Naive thymus-derived CD4-positive, alpha-beta T cell (primary cell): ENCODE results near the gene GRIA4. TPM values are rescaled to one million over a fixed set of nuclear protein-coding genes. Genes with fewer than 3 reads are reported as not detected.
"Not testable (repeated sequence)": the region's sequence is repeated elsewhere in the genome, so short reads cannot be mapped to it uniquely, and the experiment has no call there.

ENCODE experiments used
- ATAC-seq: fragments of 150-1000 bp; cut with Tn5 transposase; 2 replicates; pipeline ENCODE4 v1.10.0; 2021; ENCODE audit warnings: mild to moderate bottlenecking, moderate library complexity
- CTCF ChIA-PET: fragments of 350-600 bp; sonication (Branson Sonifier 250); formaldehyde crosslinking; loops from one replicate; lab custom pipeline; 2021; ENCODE audit warnings: antibody characterized with exemption; lab: Charles Lee
- POLR2A ChIA-PET: fragments of 350-600 bp; sonication (Branson Sonifier 250); formaldehyde crosslinking; loops from one replicate; lab custom pipeline; 2021; ENCODE audit warnings: antibody characterized with exemption, inconsistent platforms; lab: Charles Lee
- DNase-seq, 9 donors: peaks; one replicate each; pipeline versions ENCODE4 v3.0.0 to v3.0.0-alpha.2; 2020 to 2022; ENCODE audit warnings: mixed read lengths in 1 of 9
- H3K27ac ChIP-seq: one replicate; pipeline ENCODE4 v1.7.0; 2013; ENCODE audit warnings: mild to moderate bottlenecking, low read depth, low read length, moderate library complexity
- H3K27me3 ChIP-seq, 2 donors: one replicate each; pipeline ENCODE4 v1.7.0; 2013; ENCODE audit warnings: low read length in 2 of 2, mild to moderate bottlenecking in 2 of 2, moderate library complexity in 2 of 2; ENCODE audit not compliant: control insufficient read depth in 2 of 2, insufficient read depth in 2 of 2
- H3K36me3 ChIP-seq, 3 experiments: 1 replicate in 2 of 3; 2 replicates in 1 of 3; pipeline ENCODE4 v1.7.0; 2013; ENCODE audit warnings: low read length in 3 of 3, mild to moderate bottlenecking in 3 of 3, moderate library complexity in 1 of 3; ENCODE audit not compliant: insufficient read depth in 3 of 3, control insufficient read depth in 2 of 3
- H3K4me1 ChIP-seq, 2 donors: one replicate each; pipeline ENCODE4 v1.7.0; 2013; ENCODE audit warnings: low read length in 2 of 2, mild to moderate bottlenecking in 2 of 2, moderate library complexity in 1 of 2; ENCODE audit not compliant: control insufficient read depth in 2 of 2, insufficient read depth in 2 of 2
- H3K4me3 ChIP-seq: 2 replicates; pipeline ENCODE4 v1.7.0; 2013; ENCODE audit warnings: mild to moderate bottlenecking, low read length
- H3K9me3 ChIP-seq, 3 experiments: 1 replicate in 2 of 3; 2 replicates in 1 of 3; pipeline ENCODE4 v1.7.0; 2013; ENCODE audit warnings: low read length in 3 of 3; ENCODE audit not compliant: control insufficient read depth in 2 of 3
- H3K27ac Mint-ChIP-seq, 9 donors: one replicate each; pipeline ENCODE4 v1.8.0; 2020 to 2022; ENCODE audit warnings: mixed read lengths in 9 of 9, mild to moderate bottlenecking in 8 of 9, moderate library complexity in 5 of 9, inconsistent platforms in 2 of 9
- H3K27me3 Mint-ChIP-seq, 5 donors: one replicate each; pipeline ENCODE4 v1.8.0; 2021 to 2022; ENCODE audit warnings: mixed read lengths in 5 of 5, mild to moderate bottlenecking in 1 of 5
- H3K36me3 Mint-ChIP-seq, 5 donors: one replicate each; pipeline ENCODE4 v1.8.0; 2020 to 2022; ENCODE audit warnings: mixed read lengths in 5 of 5, mild to moderate bottlenecking in 3 of 5, inconsistent platforms in 1 of 5
- H3K4me1 Mint-ChIP-seq, 7 donors: one replicate each; pipeline ENCODE4 v1.8.0; 2020 to 2022; ENCODE audit warnings: mixed read lengths in 7 of 7, mild to moderate bottlenecking in 3 of 7, inconsistent platforms in 1 of 7
- H3K4me3 Mint-ChIP-seq, 10 donors: one replicate each; pipeline ENCODE4 v1.8.0; 2020 to 2022; ENCODE audit warnings: mild to moderate bottlenecking in 10 of 10, mixed read lengths in 10 of 10, moderate library complexity in 6 of 10, inconsistent platforms in 2 of 10
- H3K9me3 Mint-ChIP-seq, 11 donors: one replicate each; pipeline ENCODE4 v1.8.0; 2020 to 2022; ENCODE audit warnings: mixed read lengths in 11 of 11, mild to moderate bottlenecking in 4 of 11, inconsistent platforms in 1 of 11, moderate library complexity in 1 of 11
- intact Hi-C, 2 donors: fragments of 100-400 bp; cut with micrococcal nuclease; formaldehyde crosslinking; loops; one replicate each; pipeline ENCODE4 v1.15.1; 2023
- polyA plus RNA-seq, 2 donors: library from polyadenylated mRNA; unstranded; fragments of 300-500 nt; fragmentation: Illumina TruSeq; gene quantifications; one replicate each; pipeline ENCODE4 v1.2.3, GENCODE V29; 2021
- total RNA-seq, 6 experiments: library from RNA in 5 of 6; stranded (reverse) in 5 of 6; gene quantifications; 1 replicate in 5 of 6; 2 replicates in 1 of 6; pipeline ENCODE4 v1.2.3 and lab custom pipeline; 2021 to 2026

GRIA4 gene
- total and polyA plus RNA-seq, 7 experiments from 2014 or later, result not detected

DNA sequence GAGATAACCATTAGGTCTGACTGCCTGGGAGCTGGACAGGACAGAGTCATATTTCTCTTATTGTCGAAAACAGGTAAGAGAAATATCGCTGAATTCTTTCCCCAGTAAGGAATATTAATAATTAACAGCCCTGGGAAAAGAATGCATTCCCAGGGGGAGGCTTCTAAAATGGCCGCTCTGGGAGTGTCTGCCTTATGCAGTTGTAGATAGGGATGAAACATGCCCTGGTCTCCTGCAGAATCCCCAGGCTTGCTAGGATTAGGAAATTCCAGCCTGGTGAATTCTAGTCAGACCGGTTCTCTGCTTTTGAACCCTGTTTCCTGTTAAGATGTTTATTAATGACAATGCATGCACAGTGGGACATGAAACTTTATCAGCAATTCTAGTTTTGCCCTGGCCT, 393.2 kb downstream of the GRIA4 start:
- peaks cover 0 to 18% (median 3%) of the 10 kb centered on the region in 3 experiments for H3K36me3 ChIP-seq
- H3K4me1 ChIP-seq, H3K4me3 Mint-ChIP-seq, POLR2A ChIA-PET, DNase-seq, intact Hi-C loops, H3K9me3 ChIP-seq, ATAC-seq, H3K4me3 ChIP-seq, H3K27me3 Mint-ChIP-seq, H3K27ac Mint-ChIP-seq, H3K27ac ChIP-seq, CTCF ChIA-PET, H3K27me3 ChIP-seq: not testable (repeated sequence)
- Mint-ChIP-seq H3K4me1 (peaks cover 3 to 34% (median 17%) of the 10 kb centered on the region in 7 donors), H3K36me3 (peaks cover 15 to 89% (median 83%) of the 10 kb centered on the region in 5 donors), H3K9me3 (peaks cover 5 to 50% (median 31%) of the 10 kb centered on the region in 11 donors)

DNA sequence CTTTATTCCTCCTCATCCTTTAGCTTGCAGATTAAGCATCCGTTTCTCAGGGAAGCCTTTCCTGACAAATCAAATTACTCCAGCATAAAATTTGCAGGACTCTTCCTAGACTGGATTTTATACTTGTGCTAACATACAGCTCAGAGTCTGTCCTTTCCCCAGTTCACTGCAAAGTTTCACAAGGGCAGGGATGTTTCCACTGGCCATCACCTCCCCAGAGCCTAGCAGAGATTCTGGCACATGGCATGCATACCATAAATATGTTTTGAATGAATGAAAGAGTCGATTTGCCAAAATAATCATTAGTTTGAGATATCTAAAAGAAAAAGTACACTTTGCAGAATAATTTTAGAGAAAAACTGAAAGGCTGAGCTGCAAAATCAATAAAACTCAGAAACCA, 401.6 kb downstream of the GRIA4 start:
- H3K9me3 Mint-ChIP-seq, result peaks cover 0 to 14% (median 4%) of the 10 kb centered on the region in 11 donors

DNA sequence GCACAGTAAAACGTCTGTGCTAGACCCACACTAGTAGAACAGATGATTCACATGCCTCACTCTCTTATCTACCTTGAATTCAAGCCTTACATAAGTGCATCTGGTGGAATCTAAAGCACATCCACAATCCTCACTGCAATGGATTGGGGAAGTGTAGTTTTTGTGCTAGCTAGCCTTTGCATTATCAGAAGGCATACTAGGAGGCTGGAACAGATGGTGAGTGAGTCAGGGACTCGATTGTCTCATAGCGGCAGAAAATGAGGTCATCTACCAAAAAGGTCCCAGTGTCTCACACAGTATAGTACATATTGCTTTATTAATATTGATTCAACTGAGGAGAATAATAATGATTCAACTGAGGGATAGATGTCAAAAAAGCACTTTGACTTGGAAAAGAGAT, 402.9 kb downstream of the GRIA4 start:
- ChIA-PET POLR2A (no interaction called here), CTCF (no interaction called here)
- H3K4me3 Mint-ChIP-seq, result no peak overlapping the region
- H3K36me3 Mint-ChIP-seq, result peaks cover 21 to 65% (median 41%) of the 10 kb centered on the region in 5 donors
- Histone ChIP-seq H3K27me3 (no peaks in the 10 kb centered on the region), H3K36me3 (peaks cover 3 to 28% (median 18%) of the 10 kb centered on the region in 3 experiments), H3K27ac (no peak overlapping the region), H3K4me3 (no peak overlapping the region), H3K9me3 (peaks cover 0 to 3% (median 0%) of the 10 kb centered on the region in 3 experiments), H3K4me1 (peaks cover 0 to 10% of the 10 kb centered on the region in 2 donors)
- intact Hi-C loops, result no loop called here
- no peak for DNase-seq
- H3K27ac Mint-ChIP-seq, result no peak overlapping the region
- peaks cover 0 to 9% (median 0%) of the 10 kb centered on the region in 11 donors for H3K9me3 Mint-ChIP-seq
- H3K4me1 Mint-ChIP-seq, result peaks cover 20 to 83% (median 67%) of the 10 kb centered on the region in 7 donors
- no peaks in the 10 kb centered on the region for H3K27me3 Mint-ChIP-seq
- no peak for ATAC-seq

More for the DNA sequence above, 401.6 kb downstream of the GRIA4 start:
- Histone ChIP-seq H3K4me1 (peaks cover 0 to 10% of the 10 kb centered on the region in 2 donors), H3K27ac (no peak overlapping the region), H3K36me3 (peaks cover 3 to 34% (median 18%) of the 10 kb centered on the region in 3 experiments), H3K9me3 (peaks cover 0 to 3% (median 0%) of the 10 kb centered on the region in 3 experiments), H3K27me3 (no peaks in the 10 kb centered on the region), H3K4me3 (no peak overlapping the region)
- DNase-seq, result no peak
- intact Hi-C loops, result no loop called here
- ChIA-PET CTCF (no interaction called here), POLR2A (no interaction called here)
- H3K4me3 Mint-ChIP-seq, result peak overlapping the region in 1 of 10 donors; percentile 4
- H3K27ac Mint-ChIP-seq, result no peak overlapping the region
- peaks cover 14 to 70% (median 60%) of the 10 kb centered on the region in 7 donors for H3K4me1 Mint-ChIP-seq
- ATAC-seq, result no peak
- no peaks in the 10 kb centered on the region for H3K27me3 Mint-ChIP-seq
- H3K36me3 Mint-ChIP-seq, result peaks cover 20 to 77% (median 54%) of the 10 kb centered on the region in 5 donors

DNA sequence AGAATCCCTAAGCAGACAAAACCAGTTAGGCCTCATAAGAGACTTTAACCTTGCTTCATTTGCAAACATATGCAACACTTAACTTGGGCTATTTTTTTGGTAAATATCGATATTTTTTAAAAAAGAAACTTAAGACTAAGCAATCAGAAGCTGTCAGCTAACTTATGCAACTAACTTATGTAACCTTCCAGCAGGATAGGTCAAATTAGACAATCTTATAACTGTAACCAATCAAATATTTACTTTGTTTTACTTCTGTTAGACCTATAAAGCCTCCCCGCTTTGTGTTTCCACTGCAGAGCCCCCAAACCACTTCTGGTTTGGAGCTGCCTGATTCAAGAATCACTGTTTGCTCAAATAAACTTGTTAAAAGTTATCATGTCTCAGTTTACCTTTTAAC, 404.2 kb downstream of the GRIA4 start:
- POLR2A ChIA-PET, result no interaction called here
- no peak overlapping the region for H3K27ac ChIP-seq
- H3K4me3 ChIP-seq, result no peak overlapping the region
- H3K27me3 ChIP-seq, result no peaks in the 10 kb centered on the region
- H3K36me3 Mint-ChIP-seq, result peaks cover 21 to 57% (median 34%) of the 10 kb centered on the region in 5 donors
- intact Hi-C loops, result no loop called here
- peaks cover 0 to 10% of the 10 kb centered on the region in 2 donors for H3K4me1 ChIP-seq
- H3K9me3 ChIP-seq, result peaks cover 0 to 3% (median 0%) of the 10 kb centered on the region in 3 experiments
- H3K4me3 Mint-ChIP-seq, result no peak overlapping the region
- H3K36me3 ChIP-seq, result peaks cover 3 to 17% (median 10%) of the 10 kb centered on the region in 3 experiments
- H3K9me3 Mint-ChIP-seq, result peaks cover 0 to 9% (median 0%) of the 10 kb centered on the region in 11 donors
- no peak overlapping the region for H3K27ac Mint-ChIP-seq
- no peak for DNase-seq
- H3K27me3 Mint-ChIP-seq, result no peaks in the 10 kb centered on the region
- ATAC-seq, result no peak
- CTCF ChIA-PET, result no interaction called here
- peaks cover 26 to 89% (median 73%) of the 10 kb centered on the region in 7 donors for H3K4me1 Mint-ChIP-seq

DNA sequence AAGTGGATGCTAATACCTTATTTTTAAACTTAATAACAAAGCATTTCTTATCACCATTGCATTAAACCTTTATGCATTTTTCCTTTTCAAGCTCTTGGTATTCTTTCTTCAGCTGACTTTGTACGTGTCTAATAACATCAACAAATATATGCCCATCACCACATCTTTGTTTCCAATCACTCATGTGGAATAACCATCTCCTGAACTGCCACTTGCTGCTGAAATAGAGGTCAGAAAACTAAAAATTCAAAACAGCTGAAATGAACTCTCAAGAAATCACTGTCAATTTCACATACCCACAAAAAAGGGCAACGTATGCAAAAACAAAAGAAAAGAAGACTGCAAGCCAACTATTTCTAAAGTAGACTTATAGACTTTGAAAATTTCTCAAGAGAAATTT, 404.7 kb downstream of the GRIA4 start:
- DNase-seq, result no peak
- POLR2A ChIA-PET, result interaction anchor here (1.4 kb wide), 1 partner anchor 62 kb away, joined by 4 read pairs; the partner anchor contains the start of genes AASDHPPT and KBTBD3
- H3K9me3 ChIP-seq, result no peaks in the 10 kb centered on the region
- Mint-ChIP-seq H3K4me3 (no peak overlapping the region), H3K27ac (no peak overlapping the region), H3K36me3 (peaks cover 17 to 54% (median 32%) of the 10 kb centered on the region in 5 donors), H3K4me1 (peaks cover 29 to 89% (median 73%) of the 10 kb centered on the region in 7 donors), H3K27me3 (no peaks in the 10 kb centered on the region), H3K9me3 (peaks cover 0 to 7% (median 0%) of the 10 kb centered on the region in 11 donors)
- ATAC-seq, result no peak
- H3K4me3 ChIP-seq, result no peak overlapping the region
- no peak overlapping the region for H3K27ac ChIP-seq
- intact Hi-C loops, result no loop called here
- peaks cover 0 to 11% of the 10 kb centered on the region in 2 donors for H3K4me1 ChIP-seq
- peaks cover 3 to 11% (median 5%) of the 10 kb centered on the region in 3 experiments for H3K36me3 ChIP-seq
- CTCF ChIA-PET, result no interaction called here
- no peaks in the 10 kb centered on the region for H3K27me3 ChIP-seq

DNA sequence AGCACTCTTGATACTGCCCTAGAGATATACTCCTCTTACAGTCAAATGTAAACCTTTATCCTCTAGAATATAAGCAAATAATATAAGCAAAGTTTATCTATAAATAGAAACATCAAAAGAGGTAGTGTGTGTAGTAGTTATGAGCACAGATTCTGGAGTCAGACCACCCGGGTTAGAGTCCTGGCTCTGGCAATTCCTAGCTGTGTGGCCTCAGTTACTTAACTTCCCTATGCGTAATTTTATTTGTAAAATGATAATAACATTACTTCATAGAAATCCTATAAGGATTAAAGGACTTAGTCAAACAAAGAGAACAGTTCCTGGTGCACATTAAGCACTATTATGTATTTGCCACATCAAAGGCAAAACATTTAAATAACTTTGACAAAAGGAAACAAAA, 405.2 kb downstream of the GRIA4 start:
- H3K36me3 ChIP-seq, result peaks cover under 1 to 8% (median 3%) of the 10 kb centered on the region in 3 experiments
- intact Hi-C loops, result no loop called here
- peaks cover 0 to 14% of the 10 kb centered on the region in 2 donors for H3K4me1 ChIP-seq
- Mint-ChIP-seq H3K27ac (no peak overlapping the region), H3K9me3 (peaks cover 0 to 4% (median 0%) of the 10 kb centered on the region in 11 donors), H3K27me3 (no peaks in the 10 kb centered on the region), H3K4me1 (peaks cover 32 to 89% (median 73%) of the 10 kb centered on the region in 7 donors), H3K36me3 (peaks cover 13 to 54% (median 29%) of the 10 kb centered on the region in 5 donors), H3K4me3 (no peak overlapping the region)
- CTCF ChIA-PET, result no interaction called here
- H3K27ac ChIP-seq, result no peak overlapping the region
- no peaks in the 10 kb centered on the region for H3K9me3 ChIP-seq
- ATAC-seq (no peak), DNase-seq (no peak)
- POLR2A ChIA-PET, result interaction anchor here (0.6 to 1.4 kb wide), 2 partner anchors 62 to 184 kb away, joined by 3 to 4 read pairs; partner anchors contain the start of genes AASDHPPT and KBTBD3
- H3K4me3 ChIP-seq, result no peak overlapping the region
- no peaks in the 10 kb centered on the region for H3K27me3 ChIP-seq
